ENCODE measurements around the gene UVSSA.
A peak's percentile ranks its signal among the peaks of the same experiment; 100 is the strongest.

The UVSSA gene

DNA sequence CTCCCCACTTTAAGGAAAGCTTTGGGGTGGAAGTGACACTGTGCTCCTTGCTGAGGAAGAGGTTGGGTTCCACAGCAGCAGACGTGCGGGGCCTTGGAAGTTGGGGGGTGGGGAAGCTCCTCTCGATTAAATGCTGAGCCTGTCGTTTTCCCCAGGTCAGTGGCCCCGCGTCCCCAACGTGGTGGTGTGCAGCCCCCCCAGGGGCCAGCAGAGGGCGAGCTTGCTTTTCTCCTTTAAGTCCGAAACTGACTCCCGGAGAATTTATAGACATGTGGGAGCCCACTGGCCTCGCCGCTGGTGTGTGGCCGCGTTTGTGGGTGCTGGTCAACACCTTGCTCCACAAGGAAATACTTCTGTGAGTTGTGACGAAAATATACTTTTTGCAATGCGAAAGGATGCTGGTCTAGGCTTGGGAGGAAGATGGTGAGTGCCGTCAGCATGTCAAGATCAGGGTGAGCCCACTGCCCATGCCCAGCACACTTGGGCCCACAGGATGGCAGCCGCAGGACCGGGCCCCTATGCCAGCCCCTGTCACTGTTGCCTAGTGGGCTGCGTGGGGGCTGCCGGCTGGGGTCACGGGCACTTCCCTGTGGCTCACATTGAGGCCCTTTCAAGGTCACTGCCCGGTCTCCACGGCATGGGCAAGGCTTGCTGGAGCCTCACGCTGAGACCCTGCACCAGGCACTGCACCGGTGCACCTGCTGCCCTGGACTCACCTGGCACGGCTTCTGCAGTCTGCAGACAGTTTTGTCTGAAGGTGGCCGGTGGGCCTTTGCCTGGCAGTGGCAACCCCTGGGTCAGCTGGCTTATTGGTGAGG, 9.4 kb downstream of the UVSSA start:
- H3K27ac ChIP-seq = no peak overlapping the region
- TF ChIP-seq, protein P1, sequence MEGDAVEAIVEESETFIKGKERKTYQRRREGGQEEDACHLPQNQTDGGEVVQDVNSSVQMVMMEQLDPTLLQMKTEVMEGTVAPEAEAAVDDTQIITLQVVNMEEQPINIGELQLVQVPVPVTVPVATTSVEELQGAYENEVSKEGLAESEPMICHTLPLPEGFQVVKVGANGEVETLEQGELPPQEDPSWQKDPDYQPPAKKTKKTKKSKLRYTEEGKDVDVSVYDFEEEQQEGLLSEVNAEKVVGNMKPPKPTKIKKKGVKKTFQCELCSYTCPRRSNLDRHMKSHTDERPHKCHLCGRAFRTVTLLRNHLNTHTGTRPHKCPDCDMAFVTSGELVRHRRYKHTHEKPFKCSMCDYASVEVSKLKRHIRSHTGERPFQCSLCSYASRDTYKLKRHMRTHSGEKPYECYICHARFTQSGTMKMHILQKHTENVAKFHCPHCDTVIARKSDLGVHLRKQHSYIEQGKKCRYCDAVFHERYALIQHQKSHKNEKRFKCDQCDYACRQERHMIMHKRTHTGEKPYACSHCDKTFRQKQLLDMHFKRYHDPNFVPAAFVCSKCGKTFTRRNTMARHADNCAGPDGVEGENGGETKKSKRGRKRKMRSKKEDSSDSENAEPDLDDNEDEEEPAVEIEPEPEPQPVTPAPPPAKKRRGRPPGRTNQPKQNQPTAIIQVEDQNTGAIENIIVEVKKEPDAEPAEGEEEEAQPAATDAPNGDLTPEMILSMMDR (IDR thresholded peaks at IDR 0.05) = peak; percentile 87
- TF ChIP-seq ZFX (IDR thresholded peaks at IDR 0.05; ENCODE audit: borderline replicate concordance) = no peak

DNA sequence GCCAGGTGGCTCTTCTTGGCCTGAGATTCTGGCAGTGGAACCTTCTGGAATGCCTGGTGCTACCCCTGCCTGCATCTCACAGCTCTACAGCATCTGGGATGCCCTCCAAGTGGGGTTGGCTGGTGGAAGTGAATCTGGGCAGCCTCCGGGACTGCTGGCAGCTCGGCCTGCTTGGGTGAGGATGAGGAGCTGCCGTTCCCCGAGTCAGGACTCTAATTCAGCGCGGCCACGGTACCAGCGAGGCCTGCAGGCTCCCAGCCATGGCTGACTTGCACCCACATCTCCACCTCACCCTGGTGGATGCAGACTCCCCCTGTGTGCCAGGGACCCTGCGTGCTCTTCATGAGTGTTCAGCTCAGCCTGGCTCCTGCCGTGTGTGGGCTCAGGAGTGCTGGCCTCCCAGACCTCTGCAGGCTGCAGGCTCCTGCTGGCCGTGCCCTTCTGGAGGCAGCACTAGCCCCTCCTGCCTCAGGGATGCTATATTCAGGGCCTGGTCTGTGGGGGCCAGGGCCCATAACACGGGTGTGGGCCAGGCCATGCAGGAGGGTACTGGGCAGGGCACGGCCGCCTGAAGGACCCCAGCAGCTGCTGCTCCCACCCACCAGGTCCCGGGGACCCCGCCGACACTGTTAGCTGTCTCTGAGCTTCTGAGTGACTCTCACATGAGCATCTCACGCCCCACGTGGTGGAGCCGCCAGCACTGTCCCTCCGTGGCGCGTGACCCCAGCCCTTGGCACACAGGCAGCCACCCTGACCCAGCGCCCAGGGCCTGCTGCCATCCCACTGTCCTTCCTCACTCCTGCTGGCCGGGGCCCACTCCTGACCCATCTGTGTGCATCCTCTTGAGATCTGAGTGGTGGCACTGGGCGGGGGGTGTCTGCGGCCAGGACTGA, 10.6 kb downstream of the UVSSA start:
- H3K27ac ChIP-seq = no peak overlapping the region
- no peak for TF ChIP-seq ZFX (IDR thresholded peaks at IDR 0.05; ENCODE audit: borderline replicate concordance)
- TF ChIP-seq, protein P1 (IDR thresholded peaks at IDR 0.05) = no peak

DNA sequence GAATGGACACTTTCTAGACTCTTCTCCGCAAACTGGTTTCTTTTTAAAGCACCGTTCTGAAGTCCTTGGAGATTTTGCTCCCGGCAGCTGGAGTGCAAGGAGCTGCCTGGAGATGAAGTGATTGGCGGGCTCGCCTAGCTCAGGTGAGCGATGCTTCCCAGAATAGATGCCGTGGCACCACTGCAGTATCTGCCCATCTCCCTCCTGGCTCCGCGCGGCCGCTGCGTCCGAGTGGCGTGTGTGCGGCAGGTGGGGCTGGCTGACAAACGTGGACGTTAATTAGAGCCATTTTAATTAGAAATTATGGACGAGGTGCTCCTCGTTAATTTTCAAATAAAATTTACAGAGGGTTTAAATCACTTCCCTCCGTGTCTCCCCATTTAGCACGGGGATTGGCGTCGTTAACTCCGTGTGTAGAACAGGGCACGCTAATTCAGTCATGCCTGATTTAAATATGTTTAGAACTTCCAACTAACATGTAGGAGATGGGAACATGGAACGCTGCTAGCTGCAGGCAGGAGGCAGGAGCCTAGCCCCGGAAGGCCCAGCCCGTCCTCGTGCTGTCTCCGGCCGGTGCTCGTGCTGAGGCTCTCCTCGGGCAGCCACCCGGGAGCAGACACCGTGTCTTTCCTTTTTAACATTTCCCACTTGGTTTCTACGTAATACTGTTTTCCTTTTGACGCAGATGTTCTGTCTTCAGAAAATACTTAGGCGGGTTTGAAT, 11.6 kb downstream of the UVSSA start:
- no peak overlapping the region for H3K27ac ChIP-seq
- TF ChIP-seq ZFX (IDR thresholded peaks at IDR 0.05; ENCODE audit: borderline replicate concordance) = no peak
- TF ChIP-seq, protein P1 (IDR thresholded peaks at IDR 0.05) = no peak

- TF ChIP-seq, protein P1 (IDR thresholded peaks at IDR 0.05) = no peak
- TF ChIP-seq ZFX (IDR thresholded peaks at IDR 0.05; ENCODE audit: borderline replicate concordance) = no peak
- no peak overlapping the region for H3K27ac ChIP-seq
These were observed 12.1 kb downstream of the UVSSA start for GRCh38 chr4:1359144-1359501.

DNA sequence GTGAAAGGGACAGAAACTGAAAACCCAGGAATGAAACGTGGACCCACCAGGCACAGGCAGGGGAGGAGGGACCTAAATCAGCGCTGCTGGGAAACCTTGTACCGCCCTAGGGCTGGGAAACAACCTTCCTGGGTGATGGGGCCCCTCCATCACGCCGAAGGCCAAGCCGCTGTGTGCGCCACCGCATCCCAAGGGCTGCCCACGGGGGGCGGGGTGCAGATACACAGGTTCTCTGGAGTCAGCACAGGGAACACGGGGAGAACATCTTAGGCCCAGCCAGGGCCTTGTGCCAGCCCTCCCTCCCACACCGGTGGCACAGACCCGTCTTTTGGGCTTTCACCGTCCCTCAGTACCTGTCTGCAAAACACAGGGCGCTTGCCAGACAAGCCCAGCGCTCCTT, 13.0 kb downstream of the UVSSA start:
- no peak overlapping the region for H3K27ac ChIP-seq
- no peak for TF ChIP-seq ZFX (IDR thresholded peaks at IDR 0.05; ENCODE audit: borderline replicate concordance)
- TF ChIP-seq, protein P1 (IDR thresholded peaks at IDR 0.05) = no peak

DNA sequence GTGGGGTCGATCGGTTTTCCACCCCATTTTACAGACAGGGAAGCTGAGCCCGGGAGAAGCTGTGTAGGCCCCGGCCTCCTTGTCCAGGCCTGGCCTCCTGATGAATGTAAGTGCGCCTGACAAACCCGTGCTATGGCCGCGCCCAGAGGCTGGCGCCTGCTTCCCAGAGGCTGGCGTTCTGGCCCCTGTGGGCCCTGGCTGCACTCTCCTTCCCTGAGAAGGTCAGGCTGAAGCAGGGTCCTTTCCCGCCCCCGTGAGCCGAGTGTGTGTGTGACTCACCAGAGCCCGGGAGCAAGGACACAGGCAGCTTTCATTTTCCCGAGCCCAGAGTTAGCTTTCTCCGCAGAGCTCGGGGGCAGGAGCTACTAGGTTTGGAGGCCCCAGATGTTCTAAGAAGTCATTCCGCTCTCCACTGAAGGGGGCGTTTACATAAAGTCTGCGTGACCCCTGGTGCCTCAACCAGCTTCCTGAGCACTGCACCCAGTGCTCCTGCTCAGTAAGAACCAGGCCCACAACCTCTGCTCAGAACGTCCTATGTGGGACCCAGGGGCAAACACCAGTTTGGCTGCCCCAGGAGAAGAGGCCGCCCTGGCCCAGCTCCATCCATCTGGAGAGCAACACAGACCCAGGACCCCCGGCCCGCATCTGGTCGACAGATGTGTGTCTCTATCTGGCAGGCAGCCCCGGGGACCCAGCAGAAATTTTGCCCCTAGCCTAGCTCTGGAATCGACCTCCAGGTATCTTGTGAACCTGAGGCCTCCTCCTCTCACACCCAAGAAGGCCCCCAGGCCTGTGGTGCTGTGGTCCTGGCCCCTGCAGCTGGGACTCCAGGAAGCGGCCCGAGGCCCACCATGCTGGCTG, 13.6 kb downstream of the UVSSA start:
- TF ChIP-seq, protein P1 (IDR thresholded peaks at IDR 0.05) = no peak
- no peak for TF ChIP-seq ZFX (IDR thresholded peaks at IDR 0.05; ENCODE audit: borderline replicate concordance)

More for the DNA sequence above, 13.6 kb downstream of the UVSSA start:
- H3K27ac ChIP-seq = no peak overlapping the region
